GM12864 (cell line): ENCODE results near the gene HOMER2.

ENCODE experiments used
- DNase-seq: peaks from one replicate; pipeline ENCODE4 v3.0.0-alpha.2; 2011; ENCODE audit warnings: low read depth
- H3K4me3 ChIP-seq: 2 replicates; pipeline ENCODE4 v1.5.1; 2011; ENCODE audit warnings: mild to moderate bottlenecking, low read depth, low read length, control low read depth
- CTCF ChIP-seq: IDR thresholded peaks from 2 replicates; pipeline ENCODE4 v1.5.1; 2011; ENCODE audit warnings: low read depth, mild to moderate bottlenecking, moderate library complexity, low read length, control low read depth, inconsistent platforms; ENCODE audit errors: missing control alignments

Gene HOMER2

GRCh38 chr15:82911458-82911857 lies 41.1 kb downstream of the HOMER2 start:
- no peak for TF ChIP-seq CTCF
- DNase-seq: no peak
- no peak overlapping the region for H3K4me3 ChIP-seq

GRCh38 chr15:82910721-82911120 lies 41.8 kb downstream of the HOMER2 start:
- no peak for DNase-seq
- no peak for TF ChIP-seq CTCF
- H3K4me3 ChIP-seq: no peak overlapping the region

- no peak overlapping the region for H3K4me3 ChIP-seq
- no peak for TF ChIP-seq CTCF
- no peak for DNase-seq
Observed at GRCh38 chr15:82909080-82909815, 43.3 kb downstream of the HOMER2 start.

- no peak for DNase-seq
- H3K4me3 ChIP-seq: no peak overlapping the region
- TF ChIP-seq CTCF: no peak
Observed at GRCh38 chr15:82907350-82907749, 45.2 kb downstream of the HOMER2 start.

- DNase-seq: no peak
- no peak for TF ChIP-seq CTCF
- no peak overlapping the region for H3K4me3 ChIP-seq
Observed at GRCh38 chr15:82904574-82904973, 47.9 kb downstream of the HOMER2 start.

GRCh38 chr15:82903511-82903910 lies 49.0 kb downstream of the HOMER2 start:
- TF ChIP-seq CTCF: no peak
- H3K4me3 ChIP-seq: no peak overlapping the region

More at GRCh38 chr15:82903511-82903910, 49.0 kb downstream of the HOMER2 start:
- DNase-seq: no peak
